Measurements from ENCODE around the gene LRMDA. TPM values are rescaled to one million over a fixed set of nuclear protein-coding genes. Genes with fewer than 3 reads are reported as not detected.

The LRMDA gene
- total RNA-seq, 1 donor from 2014 or later, result 0.96 TPM

DNA sequence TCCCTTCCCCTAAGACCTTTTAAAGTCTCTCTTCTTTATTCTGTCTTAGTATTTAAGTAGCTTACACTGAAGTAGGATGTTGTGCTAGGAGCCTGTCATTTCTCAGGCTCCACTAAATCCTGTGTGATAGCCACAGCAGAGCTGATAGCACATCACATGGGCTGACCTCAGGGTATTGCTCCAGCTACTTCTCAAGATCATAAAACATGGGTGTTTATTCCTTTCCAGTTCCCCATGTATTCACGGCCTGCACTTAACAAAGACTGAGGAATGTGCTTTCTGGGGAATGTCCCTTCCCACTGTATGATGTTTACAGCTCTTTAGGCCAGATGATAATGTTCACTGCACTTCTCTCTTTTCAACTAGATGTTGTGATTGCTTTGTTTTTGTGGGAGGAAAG is 1119.4 kb downstream of the LRMDA start:
- intact Hi-C loops (cut with DNase I), result no loop called here

DNA sequence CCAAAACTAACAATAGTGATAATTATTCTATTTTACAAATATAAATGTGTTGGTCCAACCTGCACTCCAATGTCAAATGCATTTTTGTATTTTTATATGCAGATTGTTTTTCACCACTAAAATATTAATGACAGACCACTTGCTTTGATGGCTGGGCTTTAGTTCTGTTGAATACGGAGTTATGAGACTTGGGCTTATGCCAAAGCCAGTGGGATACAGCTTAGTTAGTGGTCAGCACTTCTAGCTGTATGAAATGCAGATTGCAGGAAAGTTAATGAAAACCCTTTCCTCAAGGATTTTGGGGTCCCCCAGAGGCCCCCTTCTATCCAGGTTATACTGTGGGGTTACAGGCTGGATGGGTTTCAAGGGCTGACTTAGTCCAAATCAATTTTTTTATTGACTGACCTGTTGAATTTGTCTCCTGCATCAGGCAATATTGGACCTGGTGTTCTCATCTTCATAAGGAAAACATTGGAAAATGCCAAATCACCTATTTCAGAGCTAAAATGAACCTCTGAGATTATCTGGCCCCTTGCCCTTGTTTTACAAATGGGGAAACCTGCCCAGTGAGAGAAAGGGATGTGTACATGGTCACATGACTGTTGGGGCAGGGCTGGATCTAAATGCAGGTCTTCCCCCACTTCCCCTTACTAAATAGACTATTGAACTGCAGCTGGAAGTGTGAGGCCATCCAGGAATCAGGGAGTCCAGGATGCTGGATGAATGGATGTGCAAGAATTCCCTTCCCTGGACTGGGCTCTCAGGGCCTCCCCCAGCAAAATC is 1120.9 kb downstream of the LRMDA start:
- H3K27ac ChIP-seq, result no peak overlapping the region
- no peak for DNase-seq (ENCODE audit: low spot score in 2 of 2)
- no peak overlapping the region for H3K4me3 ChIP-seq
- H3K36me3 ChIP-seq, result no peaks in the 10 kb centered on the region
- H3K9me3 ChIP-seq, result no peaks in the 10 kb centered on the region
- TF ChIP-seq, protein P1, sequence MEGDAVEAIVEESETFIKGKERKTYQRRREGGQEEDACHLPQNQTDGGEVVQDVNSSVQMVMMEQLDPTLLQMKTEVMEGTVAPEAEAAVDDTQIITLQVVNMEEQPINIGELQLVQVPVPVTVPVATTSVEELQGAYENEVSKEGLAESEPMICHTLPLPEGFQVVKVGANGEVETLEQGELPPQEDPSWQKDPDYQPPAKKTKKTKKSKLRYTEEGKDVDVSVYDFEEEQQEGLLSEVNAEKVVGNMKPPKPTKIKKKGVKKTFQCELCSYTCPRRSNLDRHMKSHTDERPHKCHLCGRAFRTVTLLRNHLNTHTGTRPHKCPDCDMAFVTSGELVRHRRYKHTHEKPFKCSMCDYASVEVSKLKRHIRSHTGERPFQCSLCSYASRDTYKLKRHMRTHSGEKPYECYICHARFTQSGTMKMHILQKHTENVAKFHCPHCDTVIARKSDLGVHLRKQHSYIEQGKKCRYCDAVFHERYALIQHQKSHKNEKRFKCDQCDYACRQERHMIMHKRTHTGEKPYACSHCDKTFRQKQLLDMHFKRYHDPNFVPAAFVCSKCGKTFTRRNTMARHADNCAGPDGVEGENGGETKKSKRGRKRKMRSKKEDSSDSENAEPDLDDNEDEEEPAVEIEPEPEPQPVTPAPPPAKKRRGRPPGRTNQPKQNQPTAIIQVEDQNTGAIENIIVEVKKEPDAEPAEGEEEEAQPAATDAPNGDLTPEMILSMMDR (IDR thresholded peaks at IDR 0.05), result no peak
- H3K27me3 ChIP-seq, result no peaks in the 10 kb centered on the region
- intact Hi-C loops (cut with DNase I), result no loop called here
- peaks cover 3 to 10% of the 10 kb centered on the region in 2 donors for H3K4me1 ChIP-seq

More for the DNA sequence above, 1119.4 kb downstream of the LRMDA start:
- Histone ChIP-seq H3K27ac (no peak overlapping the region), H3K9me3 (no peaks in the 10 kb centered on the region), H3K4me3 (no peak overlapping the region), H3K27me3 (no peaks in the 10 kb centered on the region), H3K36me3 (no peaks in the 10 kb centered on the region), H3K4me1 (peaks cover 3 to 10% of the 10 kb centered on the region in 2 donors)
- no peak for DNase-seq (ENCODE audit: low spot score in 2 of 2)
- TF ChIP-seq, protein P1 (IDR thresholded peaks at IDR 0.05), result no peak

DNA sequence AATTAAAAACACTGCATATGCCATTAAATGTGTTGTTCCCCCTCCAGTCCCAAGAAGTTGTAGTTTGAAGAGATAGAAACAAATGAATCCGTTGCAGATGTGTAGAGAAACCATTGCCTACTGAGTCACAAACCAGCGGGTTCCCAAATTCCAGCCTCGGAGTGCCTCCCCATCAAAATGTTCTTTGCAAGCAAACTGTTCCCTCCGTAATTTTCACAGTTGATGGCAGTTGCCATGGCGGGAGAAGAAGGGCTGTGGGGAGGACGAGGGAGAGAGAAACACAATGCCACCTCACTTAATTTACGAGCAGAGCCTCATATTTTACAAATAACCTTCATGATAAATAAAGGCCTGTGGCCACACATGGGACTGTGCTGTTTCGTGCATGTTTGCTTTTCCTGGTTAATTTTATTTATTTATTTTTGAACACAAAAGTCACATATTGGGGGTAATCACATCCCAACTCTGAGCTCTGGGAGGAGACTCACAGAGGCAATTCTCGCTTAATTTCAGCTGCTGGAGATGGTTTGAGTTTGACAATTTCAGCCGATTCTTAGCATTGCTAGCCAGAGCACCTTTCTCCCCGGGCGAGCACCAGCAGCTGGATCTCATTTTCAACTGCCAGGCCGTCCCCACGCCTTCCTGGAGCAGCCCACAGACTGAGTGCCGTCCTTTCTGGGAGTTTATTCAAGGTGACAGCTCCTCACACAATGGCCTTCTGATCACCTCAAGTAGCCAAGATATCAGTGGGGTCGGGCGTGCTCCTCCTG is 1122.0 kb downstream of the LRMDA start:
- Histone ChIP-seq H3K27ac (no peak overlapping the region), H3K27me3 (no peaks in the 10 kb centered on the region), H3K9me3 (no peaks in the 10 kb centered on the region), H3K4me1 (peaks cover 0 to 16% of the 10 kb centered on the region in 2 donors), H3K4me3 (no peak overlapping the region), H3K36me3 (no peaks in the 10 kb centered on the region)
- intact Hi-C loops (cut with DNase I), result no loop called here
- DNase-seq (ENCODE audit: low spot score in 2 of 2), result no peak
- TF ChIP-seq, protein P1 (IDR thresholded peaks at IDR 0.05), result no peak

DNA sequence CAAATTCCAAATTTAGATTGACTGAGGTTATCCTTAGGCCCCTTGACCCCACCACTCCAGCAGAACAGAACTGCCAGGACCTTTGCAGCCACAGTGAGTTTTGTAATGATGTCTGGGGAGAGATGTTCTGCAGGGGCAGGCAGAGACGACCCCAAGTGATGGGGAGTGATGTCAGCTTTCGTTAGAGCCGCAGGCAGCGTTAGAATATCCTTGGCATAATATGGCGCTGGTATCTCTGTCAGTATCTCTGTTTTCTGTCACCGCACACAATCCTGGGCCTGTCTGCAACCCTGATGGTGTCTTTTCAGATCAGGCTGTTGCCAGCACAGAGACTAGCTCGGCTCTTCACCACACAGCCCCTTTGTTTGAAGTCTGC is 1122.6 kb downstream of the LRMDA start:
- Histone ChIP-seq H3K9me3 (no peaks in the 10 kb centered on the region), H3K4me1 (peaks cover 0 to 22% of the 10 kb centered on the region in 2 donors), H3K27ac (no peak overlapping the region), H3K36me3 (no peaks in the 10 kb centered on the region), H3K27me3 (no peaks in the 10 kb centered on the region), H3K4me3 (no peak overlapping the region)
- intact Hi-C loops (cut with DNase I), result no loop called here
- TF ChIP-seq, protein P1 (IDR thresholded peaks at IDR 0.05), result no peak
- no peak for DNase-seq (ENCODE audit: low spot score in 2 of 2)

DNA sequence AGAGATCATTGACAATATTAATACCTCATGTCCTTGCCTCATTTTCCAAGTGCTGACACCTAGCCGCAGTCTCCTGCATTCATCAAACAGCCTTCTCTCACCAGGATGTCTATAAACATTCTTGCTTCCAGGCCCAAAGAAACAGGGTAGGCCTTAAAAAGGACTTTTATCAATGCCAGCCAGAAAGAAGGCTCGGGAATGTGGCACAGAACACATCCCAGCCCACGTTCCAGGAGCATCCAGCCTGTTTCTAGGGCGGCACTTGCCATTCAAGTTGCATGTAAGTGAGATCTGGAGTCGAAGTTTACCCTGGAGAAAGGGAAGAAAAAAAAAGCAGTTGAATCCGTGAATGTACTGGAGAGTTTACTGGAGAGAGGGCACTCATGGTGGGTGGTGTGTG is 1123.1 kb downstream of the LRMDA start:
- H3K4me3 ChIP-seq, result no peak overlapping the region
- no peaks in the 10 kb centered on the region for H3K27me3 ChIP-seq
- TF ChIP-seq, protein P1 (IDR thresholded peaks at IDR 0.05), result no peak
- no peaks in the 10 kb centered on the region for H3K36me3 ChIP-seq
- intact Hi-C loops (cut with DNase I), result no loop called here
- H3K9me3 ChIP-seq, result no peaks in the 10 kb centered on the region
- peaks cover 0 to 25% of the 10 kb centered on the region in 2 donors for H3K4me1 ChIP-seq
- peak overlapping the region in 1 of 2 donors; percentile 34 for H3K27ac ChIP-seq
- DNase-seq (ENCODE audit: low spot score in 2 of 2), result no peak

Measured in ascending aorta (tissue), 2 donors.